Fibroblast of skin of left biceps (primary cell): ENCODE measurements around the gene RAC3.

Experiments used
- DNase-seq, 2 experiments: peaks; one replicate each; pipeline ENCODE4 v3.0.0-alpha.2; 2013; ENCODE audit warnings: low read depth in 2 of 2

The RAC3 gene

DNA sequence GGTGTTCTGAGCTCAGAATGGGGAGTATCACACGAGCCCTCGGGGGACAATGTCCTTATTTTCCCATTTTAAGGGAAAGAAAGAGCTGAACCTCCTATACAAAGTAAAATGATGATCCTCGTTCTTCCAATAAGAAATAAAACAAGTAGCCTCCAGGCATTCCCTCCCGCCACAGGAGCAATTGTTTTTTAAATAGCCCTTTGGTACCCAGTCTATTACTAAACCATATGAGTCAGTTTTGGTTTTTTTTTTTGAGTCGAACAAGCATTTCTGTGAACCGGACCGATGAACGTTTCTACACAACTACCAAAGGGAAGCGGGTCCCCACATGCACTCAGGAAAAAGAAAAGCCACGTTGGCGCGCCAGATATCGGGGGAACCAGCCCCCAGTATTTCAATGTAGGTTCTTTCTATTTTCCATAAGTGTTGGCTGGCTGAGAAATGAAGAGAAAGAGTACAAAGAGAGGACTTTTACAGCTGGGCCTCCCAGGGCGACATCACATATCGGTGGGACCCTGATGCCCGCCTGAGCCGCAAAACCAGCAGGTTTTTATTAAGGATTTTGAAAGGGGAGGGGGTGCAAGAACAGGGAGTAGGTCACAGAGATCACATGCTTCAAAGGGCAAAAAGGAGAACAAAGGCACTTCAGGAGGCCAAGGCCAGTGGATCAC lies 9.8 kb downstream of the RAC3 start:
- no peak for DNase-seq

DNA sequence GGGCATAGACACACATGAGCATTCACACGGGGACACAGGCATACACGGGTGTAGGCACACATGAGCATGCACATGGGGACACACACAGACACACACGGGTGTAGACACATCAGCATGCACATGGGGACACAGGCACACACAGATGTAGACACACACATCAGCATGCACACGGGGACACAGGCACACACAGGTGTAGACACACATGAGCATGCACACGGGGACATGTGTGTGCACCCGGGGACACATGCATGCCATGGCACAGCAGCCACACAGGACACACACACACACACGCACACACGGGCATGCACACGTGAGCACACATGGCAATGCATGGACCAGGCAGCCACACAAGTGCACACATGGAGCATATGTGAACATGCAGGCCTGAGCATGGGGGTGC lies 11.2 kb downstream of the RAC3 start:
- no peak for DNase-seq

DNA sequence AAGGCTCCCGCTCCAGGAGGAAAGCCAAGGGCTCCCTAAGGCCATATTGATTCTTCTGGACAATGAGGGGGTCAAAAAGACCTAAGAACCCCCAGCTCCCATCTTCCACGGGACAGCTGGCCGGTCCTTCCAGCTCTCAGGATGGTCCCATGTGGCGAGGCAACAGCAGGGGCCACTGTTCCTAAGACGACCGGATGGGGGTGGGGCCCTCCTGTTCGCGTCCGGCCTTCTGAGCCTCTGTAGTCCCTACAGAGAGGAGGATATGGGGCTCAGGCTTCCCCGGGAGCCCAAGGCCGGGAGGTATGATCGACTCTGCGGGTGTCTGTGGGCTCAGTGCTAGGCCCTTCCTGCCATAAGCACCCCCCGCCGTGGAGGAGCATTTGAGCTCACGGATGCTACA lies 12.0 kb downstream of the RAC3 start:
- DNase-seq: no peak

DNA sequence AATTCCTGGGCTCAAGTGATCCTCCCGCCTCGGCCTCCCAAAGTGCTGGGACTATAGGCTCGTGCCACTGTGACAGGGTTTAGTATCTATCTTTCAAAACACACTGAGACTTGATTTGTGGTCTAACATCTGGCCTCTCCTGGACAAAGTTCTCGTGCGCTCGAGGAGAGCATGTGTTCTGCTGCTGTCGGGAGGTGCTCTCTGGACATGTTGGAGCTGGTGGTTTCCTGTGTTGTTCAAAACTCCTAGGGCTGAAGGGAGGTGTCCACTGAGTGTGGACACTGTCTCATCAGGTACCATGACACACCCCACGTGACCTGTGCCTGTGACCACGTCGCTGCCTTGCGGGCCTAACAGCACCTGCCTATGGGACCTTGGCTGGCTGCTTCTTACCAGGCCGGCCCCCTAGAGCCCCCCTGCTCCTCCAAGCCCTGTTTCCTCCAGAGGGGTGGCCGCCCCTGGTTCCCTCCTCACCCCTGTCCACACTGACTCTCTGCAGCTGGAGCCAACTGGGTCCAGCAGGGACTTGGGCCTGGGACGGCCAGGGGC lies 14.5 kb downstream of the RAC3 start:
- DNase-seq: no peak

DNA sequence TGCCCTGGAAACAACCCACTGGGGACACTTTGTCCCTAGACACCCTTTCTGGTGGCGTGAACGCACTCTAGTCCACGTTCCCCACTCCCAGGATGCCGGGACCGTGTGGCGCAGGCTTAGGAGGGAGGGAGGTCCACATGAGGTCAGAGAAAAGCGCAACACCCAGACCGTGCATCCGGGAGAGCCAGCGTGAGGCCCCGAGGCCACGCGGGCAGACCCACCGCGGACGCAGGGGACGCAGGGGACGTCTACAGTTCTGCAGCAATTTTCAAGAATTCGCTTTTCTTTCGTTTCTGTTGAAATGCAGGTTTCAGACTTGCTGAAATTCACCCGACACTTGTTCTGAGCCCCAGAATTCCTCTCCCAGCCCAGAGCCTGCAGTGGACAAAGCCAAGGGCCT lies 15.4 kb downstream of the RAC3 start:
- DNase-seq: no peak

DNA sequence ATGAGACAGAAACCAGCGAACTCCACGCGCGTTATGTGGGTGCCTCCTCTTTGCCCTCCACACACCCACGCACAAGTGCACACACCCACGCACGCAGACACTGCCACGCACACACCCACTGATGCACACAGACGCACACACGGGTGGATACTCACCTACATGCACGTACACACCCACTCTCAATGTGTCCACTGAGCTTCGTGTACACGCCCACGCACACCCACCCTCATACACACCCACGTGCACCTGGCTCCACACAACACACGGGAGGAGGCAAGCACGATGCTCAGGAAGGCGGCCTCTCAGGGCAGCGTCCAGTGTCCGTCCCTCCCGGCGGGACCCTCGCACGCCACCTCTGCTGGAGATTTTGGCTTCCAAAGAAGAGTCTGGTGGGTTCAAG lies 15.9 kb downstream of the RAC3 start:
- no peak for DNase-seq

DNA sequence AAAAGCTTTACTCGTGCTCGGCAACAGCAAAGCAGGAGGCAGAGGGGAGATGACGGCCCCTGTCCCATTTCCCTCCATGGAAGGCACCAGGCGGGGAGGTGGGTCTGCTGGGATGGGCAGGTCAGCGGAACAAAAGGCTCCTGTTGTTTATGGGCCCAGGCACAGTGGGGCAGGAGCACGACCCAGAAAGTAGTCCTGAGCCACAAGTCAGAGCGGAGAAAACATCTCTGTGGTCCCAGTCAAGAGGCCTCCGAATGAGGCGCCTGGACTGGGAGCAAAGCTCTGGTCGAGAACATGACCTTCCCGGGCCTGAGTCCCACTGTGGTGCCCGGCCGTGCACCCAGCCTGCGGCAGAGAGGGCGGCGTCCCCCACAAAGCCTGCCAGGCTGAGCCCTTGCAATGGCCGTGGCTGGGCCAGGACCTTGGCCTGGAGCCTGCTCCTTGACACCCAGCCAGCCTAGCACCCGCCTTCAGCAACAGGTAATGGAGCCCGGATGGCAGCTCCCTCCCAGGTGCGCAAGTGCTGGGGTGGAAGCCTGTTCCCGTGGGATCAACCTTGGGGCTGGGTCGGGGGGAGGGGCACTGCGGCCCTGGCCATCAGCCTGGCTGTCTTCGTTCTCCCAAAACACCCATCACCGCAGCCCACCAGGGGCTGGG lies 16.6 kb downstream of the RAC3 start:
- no peak for DNase-seq

DNA sequence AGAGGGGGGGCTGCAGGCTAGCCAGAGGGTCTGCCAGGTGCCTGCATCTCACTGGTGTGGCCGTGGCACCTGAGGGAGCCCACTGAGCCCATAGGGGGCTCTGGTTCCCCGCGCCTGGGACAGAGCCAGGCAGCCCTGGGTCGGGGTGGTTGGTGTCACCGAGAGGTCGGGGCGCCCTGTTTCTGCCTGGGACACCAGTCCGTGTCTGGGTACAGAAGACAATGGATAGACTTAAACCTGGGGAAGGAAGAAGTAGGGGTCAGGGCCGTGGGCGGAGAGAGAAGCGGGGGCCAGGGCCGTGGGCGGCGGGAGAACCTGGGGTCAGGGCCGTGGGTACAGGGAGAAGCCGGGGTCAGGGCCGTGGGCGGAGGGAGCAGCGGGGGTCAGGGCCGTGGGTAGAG lies 17.1 kb downstream of the RAC3 start:
- no peak for DNase-seq

DNA sequence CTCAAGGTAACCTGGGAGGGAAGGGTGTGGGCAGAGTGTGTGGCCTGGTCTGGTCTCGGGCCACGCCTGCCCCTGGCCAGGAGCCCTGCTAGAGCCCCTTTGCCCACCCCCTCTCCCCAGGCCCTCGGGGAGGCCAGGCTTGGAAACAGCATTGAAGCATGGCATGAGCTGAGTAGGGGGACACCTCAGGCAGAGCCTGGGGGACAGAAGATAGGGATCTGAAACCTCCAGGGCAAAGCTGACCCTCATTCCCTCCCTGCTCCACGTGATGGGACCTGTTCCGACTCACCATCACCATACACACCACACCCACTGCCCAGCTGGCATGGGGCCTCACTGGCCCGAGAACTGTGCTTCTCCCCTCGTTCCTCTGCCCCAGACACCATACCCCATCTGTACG lies 17.6 kb downstream of the RAC3 start:
- DNase-seq: no peak

DNA sequence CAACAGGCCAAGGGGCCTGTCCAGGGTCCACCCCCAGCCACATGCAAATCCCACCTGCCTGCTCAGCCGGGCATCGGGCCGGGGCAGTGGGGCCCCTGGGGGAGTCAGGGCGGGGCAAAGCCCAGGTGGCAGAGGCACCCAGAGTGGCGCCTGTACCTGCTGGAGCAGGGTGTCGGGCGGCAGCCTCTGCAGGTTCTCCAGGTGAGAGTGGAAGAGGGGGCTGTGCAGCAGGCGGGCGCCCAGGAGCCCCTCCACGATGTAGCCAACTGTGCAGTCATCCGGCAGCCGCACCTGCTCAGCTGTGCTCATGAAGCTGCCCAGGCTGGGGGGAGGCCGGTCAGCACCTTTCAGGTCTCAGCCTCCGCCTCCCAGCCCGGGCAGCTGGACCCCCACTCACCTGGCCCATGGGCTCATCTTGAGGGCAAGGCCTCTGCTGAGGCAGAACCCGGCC lies 18.1 kb downstream of the RAC3 start:
- DNase-seq: no peak

DNA sequence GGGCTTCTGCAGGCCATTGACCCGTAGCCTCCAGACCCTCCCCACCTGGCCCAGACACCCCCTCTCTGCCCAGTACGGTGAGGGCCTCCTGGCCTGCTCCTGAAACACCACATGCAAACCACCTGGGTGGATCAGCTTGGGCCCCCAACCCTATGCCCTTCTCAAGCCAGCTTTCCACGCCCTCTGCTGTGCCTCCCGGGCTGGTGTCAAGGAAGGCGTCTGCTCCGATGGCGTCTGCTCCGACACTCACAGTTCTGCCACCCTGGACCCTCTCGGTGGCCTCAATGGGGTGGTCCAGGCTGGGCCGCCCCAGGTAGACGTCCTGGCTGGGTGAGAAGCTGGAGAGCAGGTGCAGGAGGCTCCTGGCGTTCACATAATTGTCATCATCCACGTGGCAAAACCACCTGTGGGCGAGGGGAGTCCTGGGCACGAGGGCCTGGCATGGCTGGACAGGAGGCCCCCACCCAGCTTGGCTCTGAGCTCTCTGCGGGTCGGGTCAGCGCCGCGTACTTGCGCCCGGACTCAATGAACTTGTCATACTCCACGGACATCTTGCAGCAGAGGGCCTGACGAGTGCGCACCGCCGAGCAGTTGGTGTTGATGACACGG lies 18.8 kb downstream of the RAC3 start:
- no peak for DNase-seq

DNA sequence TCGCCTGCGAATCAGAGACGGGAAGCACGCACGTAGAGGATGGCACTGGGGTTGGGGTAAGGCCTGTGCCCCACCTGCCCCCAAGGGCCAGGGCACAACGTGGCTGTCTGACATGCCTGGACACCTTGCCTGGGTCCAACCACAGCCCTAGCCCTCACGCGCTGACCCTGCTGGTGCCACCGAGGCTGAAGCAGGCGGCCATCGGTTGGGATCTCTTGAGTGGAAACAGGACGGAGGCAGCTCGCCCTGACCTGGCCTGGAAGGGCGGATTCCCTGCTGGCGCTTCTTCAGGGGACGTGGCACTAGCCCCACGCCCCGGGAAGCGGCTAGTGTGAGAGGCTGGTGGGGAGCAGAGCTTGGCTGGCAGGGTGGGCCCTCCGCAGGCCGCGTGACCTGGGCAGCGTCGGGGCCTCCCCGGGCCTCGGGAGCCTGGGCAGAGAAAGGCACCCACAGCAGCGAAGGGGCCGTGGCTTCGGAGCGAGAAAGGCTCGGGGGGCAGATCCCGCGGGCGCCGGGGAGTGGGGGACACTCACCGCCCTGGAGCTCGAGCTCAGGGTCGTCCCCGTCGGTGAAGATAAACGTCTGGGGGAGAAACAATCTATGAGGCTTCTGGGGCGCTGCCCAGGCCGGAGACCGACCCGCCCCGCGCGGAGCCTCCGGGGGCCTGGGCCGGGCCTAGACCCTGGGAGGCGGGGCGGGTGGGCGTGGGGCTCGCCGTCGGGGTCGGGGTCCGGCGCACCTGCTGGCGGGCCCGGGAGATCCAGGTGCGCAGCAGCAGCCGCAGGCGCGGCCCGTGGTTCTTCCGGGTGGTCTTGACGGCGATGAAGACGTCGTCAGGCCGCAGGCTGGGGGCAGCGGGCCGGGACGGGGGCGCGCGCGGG lies 19.5 kb downstream of the RAC3 start:
- DNase-seq: no peak

DNA sequence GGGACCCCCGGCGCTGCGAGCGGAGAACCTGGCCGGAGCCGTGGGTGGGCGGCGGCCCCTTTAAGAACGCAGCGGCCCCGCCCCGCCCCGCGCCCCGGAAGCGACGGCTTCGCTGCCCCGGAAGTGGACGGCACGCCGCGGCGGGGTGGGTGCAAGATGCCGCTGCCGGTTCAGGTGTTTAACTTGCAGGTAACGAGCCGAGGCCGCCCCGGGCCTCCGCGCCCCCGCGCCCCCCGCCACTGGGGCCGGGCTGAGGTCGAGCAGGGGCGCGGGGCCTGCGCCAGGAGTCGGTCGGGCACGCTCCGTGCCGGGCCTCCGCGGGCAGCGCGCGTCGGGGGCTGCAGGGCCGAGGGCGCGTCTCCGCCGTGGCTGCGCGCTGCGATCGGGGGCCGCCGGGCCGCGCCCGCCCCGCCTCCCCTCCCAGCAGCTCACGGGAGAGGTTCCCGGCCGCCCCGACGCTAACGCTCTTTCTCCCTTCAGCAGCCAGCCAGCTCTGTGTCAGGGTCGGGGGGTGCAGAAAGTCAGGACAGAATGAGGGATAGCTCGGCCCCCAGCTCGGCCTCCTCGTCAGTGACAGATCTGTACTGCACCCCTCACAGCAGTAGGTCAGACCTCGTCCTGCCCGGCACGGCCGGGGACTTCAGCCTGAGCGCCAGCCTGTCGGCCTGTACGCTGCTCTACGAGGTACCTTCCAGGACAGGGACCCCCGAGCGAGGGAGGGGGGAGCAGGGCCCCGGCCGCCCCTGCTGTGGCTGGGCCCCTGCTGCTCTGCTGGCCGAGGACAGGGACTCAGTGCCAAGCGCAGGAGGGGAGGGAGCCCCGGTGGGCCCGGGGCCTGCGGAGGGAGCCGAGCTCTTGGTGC lies 20.5 kb downstream of the RAC3 start, which contains the start of the genes GPS1 and RFNG:
TSS of gene GPS1 (plus strand) at position 123 of the 862 bp plus-strand sequence. CDS start at position 157, 34 bp downstream.
TSS of gene RFNG (minus strand) at position 36 of the 862 bp plus-strand sequence. CDS start 45 bp downstream, outside the sequence.
- DNase-seq: no peak

DNA sequence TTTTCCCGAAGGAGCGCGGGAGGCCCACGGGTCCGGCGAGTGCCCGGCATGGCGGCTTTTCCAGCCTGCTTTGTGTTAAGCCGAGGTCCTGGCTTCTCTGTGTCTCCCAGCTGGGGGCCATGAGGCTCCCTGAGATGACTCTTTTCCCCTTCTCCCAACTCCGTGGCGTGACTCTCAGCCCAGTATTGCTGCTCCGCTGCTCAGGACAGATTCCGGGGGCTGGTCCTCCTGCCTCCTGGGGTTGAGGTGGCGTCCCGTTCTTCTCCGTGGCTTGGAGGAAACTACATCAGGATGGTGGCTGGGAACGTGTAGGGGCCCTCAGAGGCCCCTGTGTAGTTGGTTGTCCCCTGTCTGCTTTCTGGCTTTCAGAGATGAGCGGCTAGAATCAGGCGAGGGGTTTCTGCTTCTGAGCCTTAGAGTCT lies 21.2 kb downstream of the RAC3 start:
- no peak for DNase-seq

DNA sequence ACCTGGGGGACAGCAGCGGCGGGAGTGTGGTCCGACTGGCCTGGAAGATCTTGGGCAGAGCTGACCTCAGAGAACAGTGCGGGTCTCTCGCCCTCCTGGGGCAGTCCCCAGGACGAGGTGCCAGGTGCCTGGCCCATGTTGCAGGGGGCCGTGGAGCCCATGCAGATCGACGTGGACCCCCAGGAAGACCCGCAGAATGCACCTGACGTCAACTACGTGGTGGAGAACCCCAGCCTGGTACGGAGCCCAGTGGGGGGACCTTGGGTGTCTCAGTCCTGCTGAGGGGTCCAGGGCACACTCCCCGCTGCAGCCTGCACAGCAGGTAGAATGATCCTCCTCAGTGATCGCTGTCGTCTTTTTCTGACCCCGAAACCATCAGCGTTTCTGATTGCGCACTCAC lies 21.7 kb downstream of the RAC3 start:
- no peak for DNase-seq

DNA sequence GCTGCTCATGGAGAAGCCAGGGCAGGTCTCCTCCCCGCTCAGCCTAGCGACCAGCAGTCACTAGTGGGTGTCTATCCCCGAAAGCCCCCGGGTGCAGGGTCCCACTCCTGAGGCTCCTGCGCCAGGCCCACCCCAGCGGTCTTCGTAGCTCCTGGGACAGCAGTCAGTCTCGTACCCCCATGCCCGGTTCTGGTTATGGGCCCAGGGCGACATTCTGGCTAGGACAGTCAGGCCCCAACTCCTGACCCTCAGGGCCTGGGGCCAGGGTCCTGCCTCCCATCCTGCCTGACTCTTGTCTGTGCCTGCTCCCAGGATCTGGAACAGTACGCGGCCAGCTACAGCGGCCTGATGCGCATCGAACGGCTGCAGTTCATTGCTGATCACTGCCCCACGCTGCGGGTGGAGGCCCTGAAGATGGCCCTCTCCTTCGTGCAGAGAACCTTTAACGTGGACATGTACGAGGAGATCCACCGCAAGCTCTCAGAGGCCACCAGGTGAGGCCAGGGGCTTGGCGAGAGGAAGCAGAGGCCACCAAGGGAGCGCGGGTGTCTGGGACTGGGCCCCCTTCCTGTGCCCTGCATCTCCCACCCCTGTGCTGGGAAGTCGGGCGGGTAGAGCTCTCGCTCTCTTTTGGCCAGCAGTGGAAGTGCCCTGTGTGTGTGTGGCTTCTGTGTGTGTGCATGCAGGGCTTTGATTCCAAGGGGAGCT lies 22.2 kb downstream of the RAC3 start:
- no peak for DNase-seq

DNA sequence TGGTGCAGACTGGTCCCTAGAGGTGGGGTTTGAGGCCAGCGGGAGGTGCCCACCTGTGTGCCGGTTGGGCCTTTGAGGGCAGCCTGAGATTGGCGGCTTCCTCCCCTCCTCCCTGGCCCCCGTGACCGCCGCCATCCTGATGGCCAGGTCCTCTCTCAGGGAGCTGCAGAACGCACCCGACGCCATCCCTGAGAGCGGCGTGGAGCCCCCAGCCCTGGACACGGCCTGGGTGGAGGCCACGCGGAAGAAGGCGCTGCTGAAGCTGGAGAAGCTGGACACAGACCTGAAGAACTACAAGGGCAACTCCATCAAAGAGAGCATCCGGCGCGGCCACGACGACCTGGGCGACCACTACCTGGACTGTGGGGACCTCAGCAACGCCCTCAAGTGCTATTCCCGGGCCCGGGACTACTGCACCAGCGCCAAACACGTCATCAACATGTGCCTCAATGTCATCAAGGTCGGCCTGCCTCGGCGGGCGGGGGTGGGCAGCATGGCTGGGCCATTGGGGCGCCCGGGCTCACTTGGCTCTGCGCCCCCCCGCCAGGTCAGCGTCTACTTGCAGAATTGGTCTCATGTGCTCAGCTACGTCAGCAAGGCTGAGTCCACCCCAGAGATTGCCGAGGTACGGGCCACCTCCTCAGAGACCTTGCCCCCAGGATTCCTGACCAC lies 23.0 kb downstream of the RAC3 start:
- DNase-seq: no peak

DNA sequence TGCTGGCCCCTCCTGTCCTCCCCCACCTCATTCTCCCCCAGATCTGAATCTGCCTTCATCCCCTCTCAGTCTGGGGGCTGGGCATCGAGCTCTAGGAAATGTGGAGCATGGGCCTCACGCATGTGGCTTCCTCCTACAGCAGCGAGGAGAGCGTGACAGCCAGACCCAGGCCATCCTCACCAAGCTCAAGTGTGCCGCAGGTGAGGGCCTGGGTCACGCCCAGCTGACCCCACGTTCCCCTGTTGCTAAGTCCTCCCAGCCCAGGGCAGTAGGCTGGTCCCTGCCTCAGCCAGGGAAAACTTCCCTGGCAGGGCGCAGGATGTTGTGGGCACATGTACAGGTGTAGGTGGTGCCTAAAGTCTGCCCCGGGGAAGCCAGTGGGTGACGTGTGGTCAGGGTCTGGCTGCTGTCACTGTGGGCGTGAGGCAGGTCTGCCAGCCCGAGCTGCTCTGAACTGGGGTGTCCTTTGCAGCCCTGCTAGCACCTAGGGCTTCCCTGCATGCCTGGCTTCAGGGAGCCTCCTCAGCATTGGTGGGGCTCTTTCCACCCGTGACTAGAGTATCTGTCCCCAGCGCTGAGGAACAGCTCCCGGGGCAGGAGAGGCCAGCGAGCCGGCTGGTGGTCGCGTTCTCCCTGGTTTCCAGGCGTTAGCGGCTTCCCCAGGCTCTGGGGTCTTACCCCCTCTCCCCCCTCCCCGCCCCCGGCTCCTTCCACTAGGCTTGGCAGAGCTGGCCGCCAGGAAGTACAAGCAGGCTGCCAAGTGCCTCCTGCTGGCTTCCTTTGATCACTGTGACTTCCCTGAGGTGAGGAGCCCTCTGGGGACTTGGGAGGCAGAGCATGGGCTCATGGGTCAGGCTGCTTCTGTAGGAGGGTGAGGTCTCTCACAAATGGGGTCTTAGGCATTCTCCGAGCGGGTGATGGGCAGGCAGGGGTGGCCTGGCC lies 23.8 kb downstream of the RAC3 start:
- DNase-seq: no peak
